Measurements from ENCODE around the gene CLEC4M. TPM values are rescaled to one million over a fixed set of nuclear protein-coding genes. Genes with fewer than 3 reads are reported as not detected.
"Not testable (repeated sequence)": the region's sequence is repeated elsewhere in the genome, so short reads cannot be mapped to it uniquely, and the experiment has no call there.

Gene CLEC4M
- total RNA-seq, 1 experiment from 2014 or later = not detected

DNA sequence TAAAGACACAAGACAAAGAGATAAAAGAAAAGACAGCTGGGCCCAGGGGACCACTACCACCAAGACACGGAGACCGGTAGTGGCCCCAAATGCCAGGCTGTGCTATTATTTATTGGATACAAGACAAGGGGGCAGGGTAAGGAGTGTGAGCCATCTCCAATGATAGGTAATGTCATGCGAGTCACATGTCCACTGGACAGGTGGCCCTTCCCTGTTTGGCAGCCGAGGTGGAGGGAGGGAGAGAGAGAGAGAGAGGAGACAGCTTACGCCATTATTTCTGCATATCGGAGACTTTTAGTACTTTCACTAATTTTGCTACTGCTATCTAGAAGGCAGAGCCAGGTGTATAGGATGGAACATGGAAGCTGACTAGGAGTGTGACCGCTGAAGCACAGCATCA lies 29.7 kb downstream of the CLEC4M start:
- H3K4me1 ChIP-seq (ENCODE audit: low read length); H3K27ac ChIP-seq (ENCODE audit: low read length); H2AFZ ChIP-seq (ENCODE audit: low read length); H3K27me3 ChIP-seq (ENCODE audit: low read length); H3K79me2 ChIP-seq (ENCODE audit: low read length); H3K9ac ChIP-seq (ENCODE audit: low read length); H3K9me3 ChIP-seq (ENCODE audit: low read length); H3K9me2 ChIP-seq (replicated peaks; ENCODE audit: insufficient read depth, low read length); H3K4me2 ChIP-seq (ENCODE audit: low read depth, low read length, poor library complexity, severe bottlenecking); H3K36me3 ChIP-seq (ENCODE audit: insufficient read depth, low read length); DNase-seq; H3K4me3 ChIP-seq (ENCODE audit: low read length); H4K20me1 ChIP-seq (ENCODE audit: insufficient read depth, low read depth, low read length): not testable (repeated sequence)

DNA sequence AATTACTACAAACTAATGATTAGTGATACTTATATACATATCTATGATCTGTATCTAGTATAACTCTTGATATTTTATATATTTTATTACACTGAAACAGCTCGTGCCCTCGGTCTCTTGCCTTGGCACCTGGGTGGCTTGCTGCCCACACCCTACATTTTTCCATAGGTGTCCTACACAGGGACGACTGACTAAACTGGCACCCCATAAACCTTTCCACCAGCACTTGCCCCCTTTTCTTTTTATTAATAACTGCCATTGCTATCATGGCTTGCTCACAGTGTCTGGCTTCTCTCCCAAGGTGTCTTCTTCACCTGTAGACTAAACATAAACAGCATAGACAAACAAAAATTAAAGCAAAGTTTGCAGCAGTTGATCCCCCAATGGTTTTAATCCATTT lies 30.4 kb downstream of the CLEC4M start:
- DNase-seq = no peak
- Histone ChIP-seq H2AFZ (ENCODE audit: low read length) (no peak overlapping the region), H3K27ac (ENCODE audit: low read length) (no peak overlapping the region), H3K36me3 (ENCODE audit: insufficient read depth, low read length) (no peaks in the 10 kb centered on the region), H3K9me3 (ENCODE audit: low read length) (no peaks in the 10 kb centered on the region), H3K27me3 (ENCODE audit: low read length) (no peaks in the 10 kb centered on the region), H3K4me1 (ENCODE audit: low read length) (no peaks in the 10 kb centered on the region), H4K20me1 (ENCODE audit: insufficient read depth, low read depth, low read length) (no peaks in the 10 kb centered on the region), H3K9ac (ENCODE audit: low read length) (no peak overlapping the region), H3K4me2 (ENCODE audit: low read depth, low read length, poor library complexity, severe bottlenecking) (no peak overlapping the region), H3K79me2 (ENCODE audit: low read length) (no peaks in the 10 kb centered on the region), H3K9me2 (replicated peaks; ENCODE audit: insufficient read depth, low read length) (no peaks in the 10 kb centered on the region), H3K4me3 (ENCODE audit: low read length) (no peak overlapping the region)

DNA sequence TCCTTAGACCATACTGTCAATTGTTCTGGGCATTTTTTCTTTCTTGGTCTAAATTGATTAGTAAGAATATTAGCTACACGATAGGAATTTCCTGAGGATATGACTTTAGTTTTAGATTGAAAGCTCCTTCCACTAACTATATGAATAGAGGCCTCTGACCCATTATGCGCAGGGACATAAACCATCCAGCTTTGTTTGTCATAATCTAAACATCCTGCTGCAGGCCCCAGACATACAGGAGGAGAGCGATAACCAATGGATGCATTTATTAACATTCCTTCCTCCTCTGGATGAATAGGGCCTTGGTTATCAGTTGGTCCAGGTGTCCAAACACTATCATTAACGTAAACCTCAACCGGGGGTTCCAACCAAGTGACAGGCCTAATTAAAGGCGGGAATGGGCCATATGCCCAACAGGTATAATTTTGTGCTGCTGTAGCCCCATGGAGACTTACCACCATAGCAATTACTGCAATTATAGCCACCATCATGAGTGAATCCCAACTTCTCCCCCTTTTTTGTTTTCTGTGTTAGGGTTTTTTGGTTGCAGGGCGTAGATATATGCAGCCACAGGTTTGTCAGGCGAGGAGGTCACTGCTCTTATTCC lies 32.6 kb downstream of the CLEC4M start:
- Histone ChIP-seq H3K79me2 (ENCODE audit: low read length) (no peaks in the 10 kb centered on the region), H3K27me3 (ENCODE audit: low read length) (no peaks in the 10 kb centered on the region), H3K4me3 (ENCODE audit: low read length) (no peak overlapping the region), H3K36me3 (ENCODE audit: insufficient read depth, low read length) (no peaks in the 10 kb centered on the region), H3K4me2 (ENCODE audit: low read depth, low read length, poor library complexity, severe bottlenecking) (no peak overlapping the region), H3K4me1 (ENCODE audit: low read length) (no peaks in the 10 kb centered on the region), H3K9me3 (ENCODE audit: low read length) (no peaks in the 10 kb centered on the region), H3K9me2 (replicated peaks; ENCODE audit: insufficient read depth, low read length) (no peaks in the 10 kb centered on the region), H3K9ac (ENCODE audit: low read length) (no peak overlapping the region), H2AFZ (ENCODE audit: low read length) (no peak overlapping the region), H3K27ac (ENCODE audit: low read length) (no peak overlapping the region), H4K20me1 (ENCODE audit: insufficient read depth, low read depth, low read length) (no peaks in the 10 kb centered on the region)
- no peak for DNase-seq

DNA sequence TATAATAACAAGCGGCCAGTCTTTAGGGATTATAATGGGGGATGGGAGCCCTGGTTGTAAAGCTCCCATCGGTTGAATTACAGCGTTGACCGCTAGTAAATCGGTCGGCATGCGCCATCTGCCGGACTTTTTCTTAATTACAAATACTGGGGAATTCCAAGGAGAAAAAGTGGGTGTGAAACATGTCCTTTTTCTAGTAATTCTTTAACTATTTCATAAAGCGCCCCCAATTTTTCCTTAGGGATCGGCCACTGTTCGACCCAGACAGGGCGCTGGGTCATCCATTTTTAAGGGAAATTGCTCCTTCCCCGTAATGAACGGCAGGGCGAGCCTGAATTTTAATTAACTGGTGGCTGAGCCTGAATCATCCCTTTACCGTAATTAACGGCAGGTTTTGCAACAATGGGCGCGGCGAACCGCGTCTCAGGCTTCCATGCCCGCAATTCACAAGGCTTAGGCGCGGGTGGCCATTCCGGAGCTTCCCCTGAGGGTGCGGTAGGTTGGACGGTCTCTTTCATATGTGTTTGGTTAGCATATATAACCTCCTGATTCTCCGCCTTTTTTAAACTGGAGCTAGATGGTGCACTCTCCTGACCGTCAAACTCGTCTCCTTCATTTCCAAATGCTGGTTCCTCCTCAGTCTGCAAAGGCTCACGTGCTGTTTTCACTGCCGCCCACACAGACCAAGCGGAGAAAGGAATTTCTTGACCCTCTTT lies 36.8 kb downstream of the CLEC4M start:
- H3K9me2 ChIP-seq (replicated peaks; ENCODE audit: insufficient read depth, low read length) = no peaks in the 10 kb centered on the region
- no peaks in the 10 kb centered on the region for H3K4me1 ChIP-seq (ENCODE audit: low read length)
- H3K4me3 ChIP-seq (ENCODE audit: low read length) = no peak overlapping the region
- no peaks in the 10 kb centered on the region for H3K36me3 ChIP-seq (ENCODE audit: insufficient read depth, low read length)
- H4K20me1 ChIP-seq (ENCODE audit: insufficient read depth, low read depth, low read length) = no peaks in the 10 kb centered on the region
- no peaks in the 10 kb centered on the region for H3K27me3 ChIP-seq (ENCODE audit: low read length)
- H3K27ac ChIP-seq (ENCODE audit: low read length) = no peak overlapping the region
- no peak overlapping the region for H2AFZ ChIP-seq (ENCODE audit: low read length)
- H3K9me3 ChIP-seq (ENCODE audit: low read length) = no peaks in the 10 kb centered on the region
- no peaks in the 10 kb centered on the region for H3K79me2 ChIP-seq (ENCODE audit: low read length)
- H3K4me2 ChIP-seq (ENCODE audit: low read depth, low read length, poor library complexity, severe bottlenecking) = no peak overlapping the region
- DNase-seq = peak; percentile 88
- H3K9ac ChIP-seq (ENCODE audit: low read length) = no peak overlapping the region

DNA sequence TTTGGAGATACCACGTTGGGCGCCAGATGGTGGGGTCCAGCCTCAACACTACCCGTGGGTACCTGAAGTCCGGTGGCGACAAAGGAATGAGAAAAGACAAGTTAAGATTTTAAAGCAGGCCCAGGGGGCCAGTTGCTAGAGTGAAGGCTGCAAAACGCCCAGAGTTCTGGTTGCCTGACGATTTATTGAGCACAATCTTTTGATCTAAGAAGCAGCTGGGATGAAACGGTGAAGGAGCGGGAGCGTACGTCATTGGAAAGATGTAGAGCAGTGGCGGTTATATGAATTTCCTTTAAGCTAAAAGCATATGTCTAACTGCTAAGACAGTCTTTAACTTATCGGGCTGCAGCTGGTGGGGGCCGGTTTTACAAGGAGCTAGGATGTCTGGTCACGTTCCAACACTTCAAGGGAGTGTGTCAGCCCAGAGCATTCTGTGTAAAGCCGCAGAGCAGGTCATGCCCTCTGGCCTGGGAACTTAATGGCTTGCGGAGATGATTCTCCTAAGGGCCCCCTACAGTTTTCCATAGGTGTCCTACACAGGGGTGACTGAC lies 38.1 kb downstream of the CLEC4M start:
- Histone ChIP-seq H3K27me3 (ENCODE audit: low read length) (no peaks in the 10 kb centered on the region), H3K9me3 (ENCODE audit: low read length) (no peaks in the 10 kb centered on the region), H3K4me2 (ENCODE audit: low read depth, low read length, poor library complexity, severe bottlenecking) (no peak overlapping the region)

DNA sequence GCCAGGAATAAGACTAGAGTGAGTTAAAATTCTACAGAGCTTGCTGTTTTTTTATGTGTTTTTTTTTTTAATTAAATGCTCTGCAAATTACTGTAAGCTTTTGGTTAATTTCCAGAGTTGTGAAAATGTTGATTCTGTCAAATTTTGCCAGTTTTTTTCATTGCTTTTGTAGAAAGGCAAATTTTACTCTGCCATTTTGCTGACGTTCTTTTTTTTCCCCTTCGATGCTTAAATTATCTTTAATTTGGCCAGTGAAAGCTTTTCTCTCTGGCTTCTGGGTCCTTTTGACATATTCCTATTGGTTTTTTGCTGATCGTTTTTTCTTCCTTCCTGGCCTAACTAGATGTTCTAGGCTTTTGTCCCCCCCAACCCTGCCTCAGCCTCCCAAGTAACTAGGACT lies 43.2 kb downstream of the CLEC4M start:
- no peak overlapping the region for H2AFZ ChIP-seq (ENCODE audit: low read length)
- no peak for DNase-seq

More for the DNA sequence above, 38.1 kb downstream of the CLEC4M start:
- no peak overlapping the region for H3K27ac ChIP-seq (ENCODE audit: low read length)
- no peaks in the 10 kb centered on the region for H3K4me1 ChIP-seq (ENCODE audit: low read length)
- no peak for DNase-seq
- no peaks in the 10 kb centered on the region for H3K79me2 ChIP-seq (ENCODE audit: low read length)
- no peak overlapping the region for H3K4me3 ChIP-seq (ENCODE audit: low read length)
- H4K20me1 ChIP-seq (ENCODE audit: insufficient read depth, low read depth, low read length) = no peaks in the 10 kb centered on the region
- H3K9ac ChIP-seq (ENCODE audit: low read length) = no peak overlapping the region
- no peaks in the 10 kb centered on the region for H3K36me3 ChIP-seq (ENCODE audit: insufficient read depth, low read length)
- no peaks in the 10 kb centered on the region for H3K9me2 ChIP-seq (replicated peaks; ENCODE audit: insufficient read depth, low read length)
- H2AFZ ChIP-seq (ENCODE audit: low read length) = no peak overlapping the region

DNA sequence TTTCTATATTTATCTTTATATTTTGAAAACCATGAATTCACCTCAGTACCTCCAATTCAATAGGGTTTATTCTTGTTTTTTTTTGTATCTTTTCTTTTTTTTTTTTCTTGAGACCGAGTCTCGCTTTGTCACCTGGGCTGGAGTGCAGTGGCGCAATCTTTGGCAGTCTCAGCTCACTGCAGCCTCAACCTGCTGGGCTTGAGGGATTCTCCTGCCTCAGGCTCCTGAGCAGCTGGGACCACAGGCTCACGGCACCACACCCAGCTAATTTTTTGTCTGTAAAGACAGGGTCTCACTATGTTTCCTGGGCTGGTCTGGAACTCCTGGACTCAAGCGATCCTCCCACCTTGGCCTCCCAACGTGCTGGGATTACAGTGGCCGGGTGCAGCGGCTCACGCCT lies 43.8 kb downstream of the CLEC4M start:
- Histone ChIP-seq H3K27me3 (ENCODE audit: low read length) (no peaks in the 10 kb centered on the region), H4K20me1 (ENCODE audit: insufficient read depth, low read depth, low read length) (no peaks in the 10 kb centered on the region), H3K79me2 (ENCODE audit: low read length) (no peaks in the 10 kb centered on the region), H3K9me3 (ENCODE audit: low read length) (no peaks in the 10 kb centered on the region), H3K4me1 (ENCODE audit: low read length) (no peaks in the 10 kb centered on the region), H3K36me3 (ENCODE audit: insufficient read depth, low read length) (no peaks in the 10 kb centered on the region), H3K9me2 (replicated peaks; ENCODE audit: insufficient read depth, low read length) (no peaks in the 10 kb centered on the region), H3K4me2 (ENCODE audit: low read depth, low read length, poor library complexity, severe bottlenecking) (no peak overlapping the region), H3K4me3 (ENCODE audit: low read length) (no peak overlapping the region), H3K9ac (ENCODE audit: low read length) (no peak overlapping the region), H2AFZ (ENCODE audit: low read length) (no peak overlapping the region), H3K27ac (ENCODE audit: low read length) (no peak overlapping the region)
- no peak for DNase-seq

More for the DNA sequence above, 43.2 kb downstream of the CLEC4M start:
- Histone ChIP-seq H3K9me3 (ENCODE audit: low read length) (no peaks in the 10 kb centered on the region), H4K20me1 (ENCODE audit: insufficient read depth, low read depth, low read length) (no peaks in the 10 kb centered on the region), H3K4me3 (ENCODE audit: low read length) (no peak overlapping the region), H3K27me3 (ENCODE audit: low read length) (no peaks in the 10 kb centered on the region), H3K79me2 (ENCODE audit: low read length) (no peaks in the 10 kb centered on the region), H3K36me3 (ENCODE audit: insufficient read depth, low read length) (no peaks in the 10 kb centered on the region), H3K9me2 (replicated peaks; ENCODE audit: insufficient read depth, low read length) (no peaks in the 10 kb centered on the region), H3K27ac (ENCODE audit: low read length) (no peak overlapping the region), H3K4me1 (ENCODE audit: low read length) (no peaks in the 10 kb centered on the region), H3K4me2 (ENCODE audit: low read depth, low read length, poor library complexity, severe bottlenecking) (no peak overlapping the region), H3K9ac (ENCODE audit: low read length) (no peak overlapping the region)

DNA sequence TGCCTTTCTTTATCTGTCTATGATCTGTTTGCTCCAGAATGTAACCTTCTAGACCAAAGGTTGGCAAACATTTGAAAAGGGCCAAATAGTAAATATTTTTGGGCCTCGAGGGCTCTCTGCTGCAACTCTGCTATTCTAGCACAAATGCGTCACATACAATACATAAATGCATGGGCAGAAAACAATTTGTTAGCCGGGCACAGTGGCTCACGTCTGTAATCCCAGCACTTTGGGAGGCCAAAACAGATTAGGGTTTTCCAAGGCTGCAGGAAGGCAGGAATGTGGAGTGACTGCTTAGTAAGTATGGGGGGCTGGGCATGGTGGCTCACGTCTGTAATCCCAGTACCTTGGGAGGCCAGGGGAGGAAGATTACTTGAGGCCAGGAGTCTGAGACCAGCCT lies 45.1 kb downstream of the CLEC4M start:
- Histone ChIP-seq H3K4me1 (ENCODE audit: low read length) (no peaks in the 10 kb centered on the region), H3K36me3 (ENCODE audit: insufficient read depth, low read length) (no peaks in the 10 kb centered on the region), H3K9ac (ENCODE audit: low read length) (no peak overlapping the region), H3K9me3 (ENCODE audit: low read length) (no peaks in the 10 kb centered on the region), H3K79me2 (ENCODE audit: low read length) (no peaks in the 10 kb centered on the region), H3K4me3 (ENCODE audit: low read length) (no peak overlapping the region), H3K9me2 (replicated peaks; ENCODE audit: insufficient read depth, low read length) (no peaks in the 10 kb centered on the region), H3K27me3 (ENCODE audit: low read length) (no peaks in the 10 kb centered on the region), H2AFZ (ENCODE audit: low read length) (no peak overlapping the region), H3K4me2 (ENCODE audit: low read depth, low read length, poor library complexity, severe bottlenecking) (no peak overlapping the region), H3K27ac (ENCODE audit: low read length) (no peak overlapping the region), H4K20me1 (ENCODE audit: insufficient read depth, low read depth, low read length) (no peaks in the 10 kb centered on the region)
- no peak for DNase-seq
